ENCODE results near the gene ESRP2. TPM values are rescaled to one million over a fixed set of nuclear protein-coding genes. Genes with fewer than 3 reads are reported as not detected.
A peak's percentile ranks its signal among the peaks of the same experiment; 100 is the strongest.

ESRP2 gene
- total RNA-seq, 1 experiment from 2014 or later: 48.8 TPM

GRCh38 chr16:68227850-68228553 is 7.9 kb downstream of the ESRP2 start:
- no peak overlapping the region for H3K27ac Mint-ChIP-seq (ENCODE audit: low read depth, unreplicated experiment)
- ChIA-PET POLR2A (interaction anchor here (0.9 to 2.9 kb wide), 4 partner anchors 9 to 205 kb away, joined by 3 to 20 read pairs (median 3); partner anchors contain the start of genes DDX28, DUS2 and ESRP2), CTCF (interaction anchor here (0.5 to 1.3 kb wide), 11 partner anchors 8 to 292 kb away, joined by 3 to 5 read pairs (median 3); partner anchors contain the start of gene DPEP2)
- intact Hi-C loops (cut with micrococcal nuclease): loop anchor here (2.0 kb wide), 2 partner anchors 137 to 163 kb away; no protein-coding TSS in a partner anchor
- H3K4me3 Mint-ChIP-seq (ENCODE audit: unreplicated experiment): no peak overlapping the region
- TF ChIP-seq, protein P1, sequence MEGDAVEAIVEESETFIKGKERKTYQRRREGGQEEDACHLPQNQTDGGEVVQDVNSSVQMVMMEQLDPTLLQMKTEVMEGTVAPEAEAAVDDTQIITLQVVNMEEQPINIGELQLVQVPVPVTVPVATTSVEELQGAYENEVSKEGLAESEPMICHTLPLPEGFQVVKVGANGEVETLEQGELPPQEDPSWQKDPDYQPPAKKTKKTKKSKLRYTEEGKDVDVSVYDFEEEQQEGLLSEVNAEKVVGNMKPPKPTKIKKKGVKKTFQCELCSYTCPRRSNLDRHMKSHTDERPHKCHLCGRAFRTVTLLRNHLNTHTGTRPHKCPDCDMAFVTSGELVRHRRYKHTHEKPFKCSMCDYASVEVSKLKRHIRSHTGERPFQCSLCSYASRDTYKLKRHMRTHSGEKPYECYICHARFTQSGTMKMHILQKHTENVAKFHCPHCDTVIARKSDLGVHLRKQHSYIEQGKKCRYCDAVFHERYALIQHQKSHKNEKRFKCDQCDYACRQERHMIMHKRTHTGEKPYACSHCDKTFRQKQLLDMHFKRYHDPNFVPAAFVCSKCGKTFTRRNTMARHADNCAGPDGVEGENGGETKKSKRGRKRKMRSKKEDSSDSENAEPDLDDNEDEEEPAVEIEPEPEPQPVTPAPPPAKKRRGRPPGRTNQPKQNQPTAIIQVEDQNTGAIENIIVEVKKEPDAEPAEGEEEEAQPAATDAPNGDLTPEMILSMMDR (IDR thresholded peaks at IDR 0.05; ENCODE audit: unreplicated experiment): no peak
- no peaks in the 10 kb centered on the region for H3K9me3 Mint-ChIP-seq (ENCODE audit: unreplicated experiment)
- no peak for DNase-seq (ENCODE audit: unreplicated experiment)
- H3K27me3 Mint-ChIP-seq (ENCODE audit: insufficient read depth, unreplicated experiment): no peaks in the 10 kb centered on the region
- H3K4me1 Mint-ChIP-seq (ENCODE audit: insufficient read depth, unreplicated experiment): no peaks in the 10 kb centered on the region
- H3K36me3 Mint-ChIP-seq (ENCODE audit: insufficient read depth, unreplicated experiment): peaks cover 43% of the 10 kb centered on the region
- no TSS peak for BruUV-seq (replicated peaks)

DNA sequence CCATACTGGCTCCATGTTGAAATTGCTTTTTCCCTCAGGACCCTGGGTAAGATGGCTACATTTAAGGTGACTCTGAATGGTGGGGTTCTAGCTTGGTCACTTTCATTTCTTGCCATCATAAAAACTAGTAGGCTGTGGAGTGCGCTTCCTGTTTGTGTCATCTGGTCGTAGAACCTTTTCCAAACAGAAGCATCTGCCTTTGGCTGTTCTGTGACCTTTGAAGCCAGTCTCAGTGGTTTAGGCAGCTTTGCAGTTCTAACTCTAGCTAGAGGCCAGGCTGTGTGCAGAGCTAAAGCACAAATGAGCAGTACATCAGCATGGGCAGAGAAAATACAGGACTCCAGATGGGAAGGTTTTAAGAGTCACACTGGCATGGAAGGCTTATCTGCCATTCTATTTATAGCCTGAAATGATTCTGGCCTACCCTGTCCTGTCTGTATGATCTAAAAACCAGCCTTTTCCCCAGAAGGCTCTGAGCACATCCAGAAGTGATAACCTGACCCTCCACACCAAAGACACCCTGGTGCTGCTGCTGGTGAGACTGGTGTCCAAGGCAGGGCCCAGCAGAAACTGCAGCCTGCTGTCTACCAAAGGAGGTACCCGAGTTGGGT is 8.6 kb downstream of the ESRP2 start:
- Mint-ChIP-seq H3K27ac (ENCODE audit: low read depth, unreplicated experiment) (no peak overlapping the region), H3K36me3 (ENCODE audit: insufficient read depth, unreplicated experiment) (peaks cover 36% of the 10 kb centered on the region), H3K4me1 (ENCODE audit: insufficient read depth, unreplicated experiment) (no peaks in the 10 kb centered on the region), H3K27me3 (ENCODE audit: insufficient read depth, unreplicated experiment) (no peaks in the 10 kb centered on the region), H3K9me3 (ENCODE audit: unreplicated experiment) (no peaks in the 10 kb centered on the region), H3K4me3 (ENCODE audit: unreplicated experiment) (no peak overlapping the region)
- POLR2A ChIA-PET: interaction anchor here (1.4 to 2.9 kb wide), 2 partner anchors 10 to 24 kb away, joined by 3 to 20 read pairs; partner anchors contain the start of gene ESRP2
- intact Hi-C loops (cut with micrococcal nuclease): no loop called here
- TF ChIP-seq, protein P1 (IDR thresholded peaks at IDR 0.05; ENCODE audit: unreplicated experiment): no peak
- CTCF ChIA-PET: interaction anchor here (0.5 to 1.1 kb wide), 6 partner anchors 36 to 343 kb away, joined by 3 to 5 read pairs (median 3); partner anchors contain the start of gene NRN1L
- no peak for DNase-seq (ENCODE audit: unreplicated experiment)
- TSS peak; percentile 24 for BruUV-seq (replicated peaks)

DNA sequence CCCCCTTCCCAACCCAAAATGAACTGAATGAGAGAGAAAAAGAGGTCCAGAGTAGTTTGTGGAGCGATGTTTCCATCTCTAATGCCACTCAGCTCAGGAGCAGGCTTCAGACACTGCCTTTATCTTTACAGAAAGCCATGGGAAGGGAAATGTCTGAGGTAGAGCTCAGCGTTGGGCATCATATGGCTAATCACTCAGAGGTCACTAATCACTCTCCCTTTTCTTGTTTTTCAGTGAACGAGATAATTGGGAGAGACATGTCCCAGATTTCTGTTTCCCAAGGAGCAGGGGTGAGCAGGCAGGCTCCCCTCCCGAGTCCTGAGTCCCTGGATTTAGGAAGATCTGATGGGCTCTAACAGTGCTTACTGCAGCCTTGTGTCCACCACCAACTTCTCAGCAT is 9.8 kb downstream of the ESRP2 start:
- H3K27me3 Mint-ChIP-seq (ENCODE audit: insufficient read depth, unreplicated experiment): no peaks in the 10 kb centered on the region
- CTCF ChIA-PET: interaction anchor here (1.0 to 1.1 kb wide), 2 partner anchors 10 to 132 kb away, joined by 3 read pairs; no protein-coding TSS in a partner anchor
- TF ChIP-seq, protein P1 (IDR thresholded peaks at IDR 0.05; ENCODE audit: unreplicated experiment): no peak
- no peak for DNase-seq (ENCODE audit: unreplicated experiment)
- intact Hi-C loops (cut with micrococcal nuclease): no loop called here
- no peak overlapping the region for H3K4me3 Mint-ChIP-seq (ENCODE audit: unreplicated experiment)
- POLR2A ChIA-PET: interaction anchor here (0.6 to 2.9 kb wide), 2 partner anchors 11 to 85 kb away, joined by 3 to 20 read pairs; partner anchors contain the start of gene ESRP2
- peaks cover 27% of the 10 kb centered on the region for H3K36me3 Mint-ChIP-seq (ENCODE audit: insufficient read depth, unreplicated experiment)
- H3K9me3 Mint-ChIP-seq (ENCODE audit: unreplicated experiment): no peaks in the 10 kb centered on the region
- H3K4me1 Mint-ChIP-seq (ENCODE audit: insufficient read depth, unreplicated experiment): no peaks in the 10 kb centered on the region
- no peak overlapping the region for H3K27ac Mint-ChIP-seq (ENCODE audit: low read depth, unreplicated experiment)
- BruUV-seq (replicated peaks): no TSS peak

GRCh38 chr16:68223072-68223471 is 12.9 kb downstream of the ESRP2 start:
- Mint-ChIP-seq H3K9me3 (ENCODE audit: unreplicated experiment) (no peaks in the 10 kb centered on the region), H3K36me3 (ENCODE audit: insufficient read depth, unreplicated experiment) (peaks cover 13% of the 10 kb centered on the region), H3K4me3 (ENCODE audit: unreplicated experiment) (no peak overlapping the region), H3K27me3 (ENCODE audit: insufficient read depth, unreplicated experiment) (no peaks in the 10 kb centered on the region), H3K27ac (ENCODE audit: low read depth, unreplicated experiment) (no peak overlapping the region), H3K4me1 (ENCODE audit: insufficient read depth, unreplicated experiment) (no peaks in the 10 kb centered on the region)
- intact Hi-C loops (cut with micrococcal nuclease): no loop called here
- ChIA-PET POLR2A (no interaction called here), CTCF (interaction anchor here (0.6 kb wide), 1 partner anchor 106 kb away, joined by 3 read pairs; no protein-coding TSS in a partner anchor)
- no peak for DNase-seq (ENCODE audit: unreplicated experiment)
- TF ChIP-seq, protein P1 (IDR thresholded peaks at IDR 0.05; ENCODE audit: unreplicated experiment): no peak
- BruUV-seq (replicated peaks): no TSS peak

Measured in MCF 10A (cell line).